ENCODE data around the gene LMO7.

DNA sequence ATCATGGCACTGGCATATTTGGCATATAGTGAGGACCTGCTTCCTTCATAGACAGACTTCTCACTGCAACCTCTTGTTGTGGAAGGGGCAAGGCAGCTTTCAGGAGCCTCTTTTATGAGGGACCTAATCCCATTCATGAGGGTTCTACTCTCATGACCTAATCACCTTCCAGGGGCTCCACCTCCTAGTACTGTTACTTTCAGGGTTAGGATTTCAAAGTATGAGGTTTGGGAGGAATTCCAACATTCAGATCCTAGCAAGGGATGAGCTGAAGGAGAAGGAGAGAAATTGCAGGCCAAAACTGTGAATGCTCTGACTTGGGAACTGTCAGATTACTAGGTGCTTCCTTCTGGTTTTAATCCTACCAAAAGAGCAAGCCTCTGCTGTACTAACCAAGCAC, 87.8 kb downstream of the LMO7 start:
- TF ChIP-seq CTCF (IDR thresholded peaks at IDR 0.05) = no peak
- no peak for TF ChIP-seq EP300 (IDR thresholded peaks at IDR 0.05)
- no peak for TF ChIP-seq POLR2A (IDR thresholded peaks at IDR 0.05)

All from stomach (tissue), 4 donors.